Progenitor cell of endocrine pancreas (in vitro differentiated cells): Measurements from ENCODE around the gene CDK11B. TPM values are rescaled to one million over a fixed set of nuclear protein-coding genes. Genes with fewer than 3 reads are reported as not detected.

Source experiments
- DNase-seq: peaks from one replicate; pipeline ENCODE4 v3.0.0; 2021; ENCODE audit warnings: low spot score; ENCODE audit not compliant: unreplicated experiment
- H3K27ac Mint-ChIP-seq: 2 replicates; pipeline ENCODE4 v1.8.0; 2021; ENCODE audit warnings: mild to moderate bottlenecking, moderate library complexity, mixed read lengths
- H3K27me3 Mint-ChIP-seq: 2 replicates; pipeline ENCODE4 v1.8.0; 2021; ENCODE audit warnings: mixed read lengths
- H3K36me3 Mint-ChIP-seq: 2 replicates; pipeline ENCODE4 v1.8.0; 2022; ENCODE audit warnings: mixed read lengths; ENCODE audit not compliant: insufficient read depth
- H3K4me1 Mint-ChIP-seq: 2 replicates; pipeline ENCODE4 v1.8.0; 2021; ENCODE audit warnings: low read depth, mixed read lengths
- H3K4me3 Mint-ChIP-seq: 2 replicates; pipeline ENCODE4 v1.8.0; 2021; ENCODE audit warnings: low read depth, mild to moderate bottlenecking, moderate library complexity, mixed read lengths
- H3K9me3 Mint-ChIP-seq: 2 replicates; pipeline ENCODE4 v1.8.0; 2021; ENCODE audit warnings: low read depth, mixed read lengths
- total RNA-seq: library from RNA; stranded (reverse); gene quantifications from 2 replicates; pipeline ENCODE4 v1.2.1, GENCODE V29; 2021
- TF ChIP-seq, protein P1 (sequence below): fragments of 200-600 bp; sonication (generic); IDR thresholded peaks from one replicate; pipeline ENCODE4 v1.5.0; 2021; ENCODE audit warnings: antibody characterized with exemption, mild to moderate bottlenecking; ENCODE audit not compliant: unreplicated experiment

CDK11B gene
- total RNA-seq, 1 donor from 2014 or later: 28.7 TPM

GRCh38 chr1:1609822-1610485 lies 48.9 kb downstream of the CDK11B start:
- Mint-ChIP-seq H3K27me3 (peaks cover under 1% of the 10 kb centered on the region), H3K9me3 (no peaks in the 10 kb centered on the region), H3K4me3 (no peak overlapping the region), H3K36me3 (peaks cover 1% of the 10 kb centered on the region), H3K27ac (no peak overlapping the region), H3K4me1 (peaks cover 17% of the 10 kb centered on the region)
- TF ChIP-seq, protein P1, sequence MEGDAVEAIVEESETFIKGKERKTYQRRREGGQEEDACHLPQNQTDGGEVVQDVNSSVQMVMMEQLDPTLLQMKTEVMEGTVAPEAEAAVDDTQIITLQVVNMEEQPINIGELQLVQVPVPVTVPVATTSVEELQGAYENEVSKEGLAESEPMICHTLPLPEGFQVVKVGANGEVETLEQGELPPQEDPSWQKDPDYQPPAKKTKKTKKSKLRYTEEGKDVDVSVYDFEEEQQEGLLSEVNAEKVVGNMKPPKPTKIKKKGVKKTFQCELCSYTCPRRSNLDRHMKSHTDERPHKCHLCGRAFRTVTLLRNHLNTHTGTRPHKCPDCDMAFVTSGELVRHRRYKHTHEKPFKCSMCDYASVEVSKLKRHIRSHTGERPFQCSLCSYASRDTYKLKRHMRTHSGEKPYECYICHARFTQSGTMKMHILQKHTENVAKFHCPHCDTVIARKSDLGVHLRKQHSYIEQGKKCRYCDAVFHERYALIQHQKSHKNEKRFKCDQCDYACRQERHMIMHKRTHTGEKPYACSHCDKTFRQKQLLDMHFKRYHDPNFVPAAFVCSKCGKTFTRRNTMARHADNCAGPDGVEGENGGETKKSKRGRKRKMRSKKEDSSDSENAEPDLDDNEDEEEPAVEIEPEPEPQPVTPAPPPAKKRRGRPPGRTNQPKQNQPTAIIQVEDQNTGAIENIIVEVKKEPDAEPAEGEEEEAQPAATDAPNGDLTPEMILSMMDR: no peak
- no peak for DNase-seq

DNA sequence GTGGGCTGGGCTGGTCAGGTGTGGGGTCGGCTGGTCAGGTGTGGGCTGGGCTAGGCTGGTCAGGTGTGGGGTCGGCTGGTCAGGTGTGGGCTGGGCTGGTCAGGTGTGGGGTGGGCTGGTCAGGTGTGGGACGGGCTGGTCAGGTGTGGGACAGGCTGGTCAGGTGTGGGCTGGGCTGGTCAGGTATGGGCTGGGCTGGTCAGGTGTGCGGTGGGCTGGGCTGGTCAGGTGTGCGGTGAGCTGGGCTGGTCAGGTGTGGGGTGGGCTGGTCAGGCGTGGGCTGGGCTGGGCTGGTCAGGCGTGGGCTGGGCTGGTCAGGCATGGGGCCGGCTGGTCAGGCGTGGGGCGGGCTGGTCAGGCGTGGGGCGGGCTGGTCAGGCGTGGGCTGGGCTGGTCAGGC lies 52.6 kb downstream of the CDK11B start:
- Mint-ChIP-seq H3K27me3 (peaks cover 27% of the 10 kb centered on the region), H3K4me3 (no peak overlapping the region), H3K9me3 (no peaks in the 10 kb centered on the region), H3K27ac (no peak overlapping the region), H3K4me1 (no peaks in the 10 kb centered on the region), H3K36me3 (no peaks in the 10 kb centered on the region)
- TF ChIP-seq, protein P1: no peak
- DNase-seq: no peak

DNA sequence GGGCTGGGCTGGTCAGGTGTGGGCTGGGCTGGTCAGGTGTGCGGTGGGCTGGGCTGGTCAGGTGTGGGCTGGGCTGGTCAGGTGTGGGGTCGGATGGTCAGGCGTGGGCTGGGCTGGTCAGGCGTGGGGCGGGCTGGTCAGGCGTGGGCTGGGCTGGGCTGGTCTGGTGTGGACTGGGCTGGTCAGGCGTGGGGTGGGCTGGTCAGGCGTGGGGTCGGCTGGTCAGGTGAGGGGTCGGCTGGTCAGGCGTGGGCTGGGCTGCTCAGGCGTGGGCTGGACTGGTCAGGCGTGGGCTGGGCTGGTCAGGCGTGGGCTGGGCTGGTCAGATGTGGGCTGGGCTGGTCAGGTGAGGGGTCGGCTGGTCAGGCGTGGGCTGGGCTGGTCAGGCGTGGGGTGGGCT lies 53.1 kb downstream of the CDK11B start:
- no peak for DNase-seq
- H3K27ac Mint-ChIP-seq: no peak overlapping the region
- H3K27me3 Mint-ChIP-seq: peaks cover 28% of the 10 kb centered on the region
- no peaks in the 10 kb centered on the region for H3K4me1 Mint-ChIP-seq
- H3K9me3 Mint-ChIP-seq: no peaks in the 10 kb centered on the region
- TF ChIP-seq, protein P1: no peak
- H3K4me3 Mint-ChIP-seq: no peak overlapping the region
- H3K36me3 Mint-ChIP-seq: no peaks in the 10 kb centered on the region

DNA sequence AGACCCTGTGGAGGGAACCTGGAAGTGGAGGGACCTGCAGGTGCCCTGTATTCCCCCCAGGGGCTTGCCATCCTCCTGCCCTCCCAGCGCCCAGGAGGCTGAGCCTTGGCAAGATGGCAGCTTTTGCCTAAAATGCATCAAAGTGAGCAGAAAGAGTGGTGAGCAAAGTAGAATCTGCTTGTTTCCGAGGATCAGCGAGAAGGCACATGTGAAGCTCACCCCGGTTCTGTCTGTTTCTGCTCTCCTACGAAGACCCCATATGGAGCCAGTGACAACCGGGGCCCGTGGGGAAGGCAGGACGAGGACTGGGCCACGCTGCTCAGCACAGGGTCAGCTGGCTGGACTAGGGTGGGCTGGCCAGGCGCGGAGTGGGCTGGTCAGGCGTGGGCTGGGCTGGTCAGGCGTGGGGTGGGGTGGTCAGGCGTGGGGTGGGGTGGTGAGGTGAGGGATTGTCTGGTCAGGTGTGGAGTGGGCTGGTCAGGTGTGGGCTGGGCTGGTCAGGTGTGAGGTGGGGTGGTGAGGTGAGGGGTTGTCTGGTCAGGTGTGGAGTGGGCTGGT lies 53.7 kb downstream of the CDK11B start:
- Mint-ChIP-seq H3K4me1 (no peaks in the 10 kb centered on the region), H3K36me3 (no peaks in the 10 kb centered on the region), H3K9me3 (no peaks in the 10 kb centered on the region), H3K27me3 (peaks cover 30% of the 10 kb centered on the region), H3K4me3 (no peak overlapping the region), H3K27ac (no peak overlapping the region)
- DNase-seq: no peak
- TF ChIP-seq, protein P1: no peak

- no peaks in the 10 kb centered on the region for H3K36me3 Mint-ChIP-seq
- TF ChIP-seq, protein P1: no peak
- H3K27ac Mint-ChIP-seq: no peak overlapping the region
- peak overlapping the region; percentile 24 for H3K4me3 Mint-ChIP-seq
- peaks cover 30% of the 10 kb centered on the region for H3K27me3 Mint-ChIP-seq
- no peaks in the 10 kb centered on the region for H3K4me1 Mint-ChIP-seq
- no peaks in the 10 kb centered on the region for H3K9me3 Mint-ChIP-seq
- DNase-seq: no peak
These were observed 54.3 kb downstream of the CDK11B start for GRCh38 chr1:1604374-1605033.
